GM12801 (cell line): ENCODE data around the gene RAB11FIP4.

Experiments used
- CTCF ChIP-seq: IDR thresholded peaks from one replicate; pipeline ENCODE4 v1.5.1; 2011; ENCODE audit warnings: control low read depth; ENCODE audit not compliant: insufficient read length; ENCODE audit errors: extremely low read depth

RAB11FIP4 gene

GRCh38 chr17:31443386-31443785 is 51.9 kb downstream of the RAB11FIP4 start:
- TF ChIP-seq CTCF: no peak

- no peak for TF ChIP-seq CTCF
These were observed 52.6 kb downstream of the RAB11FIP4 start for GRCh38 chr17:31444026-31444425.

- no peak for TF ChIP-seq CTCF
These were observed 54.9 kb downstream of the RAB11FIP4 start for GRCh38 chr17:31446195-31446967.

GRCh38 chr17:31448467-31449077 is 57.1 kb downstream of the RAB11FIP4 start:
- no peak for TF ChIP-seq CTCF

- no peak for TF ChIP-seq CTCF
These were observed 57.6 kb downstream of the RAB11FIP4 start for GRCh38 chr17:31449111-31449510.

- TF ChIP-seq CTCF: no peak
These were observed 58.3 kb downstream of the RAB11FIP4 start for GRCh38 chr17:31449746-31450145.

- TF ChIP-seq CTCF: no peak
These were observed 60.6 kb downstream of the RAB11FIP4 start for GRCh38 chr17:31452101-31452500.
